ENCODE results near the gene PRKAA1.
"Not testable (repeated sequence)": the region's sequence is repeated elsewhere in the genome, so short reads cannot be mapped to it uniquely, and the experiment has no call there.

The PRKAA1 gene

GRCh38 chr5:40779561-40779960 lies 18.6 kb downstream of the PRKAA1 start:
- DNase-seq: no peak

GRCh38 chr5:40778133-40778532 lies 20.0 kb downstream of the PRKAA1 start:
- no peak for DNase-seq

- no peak for DNase-seq
These were observed 21.6 kb downstream of the PRKAA1 start for GRCh38 chr5:40776658-40776977.

GRCh38 chr5:40775846-40776657 lies 22.1 kb downstream of the PRKAA1 start:
- no peak for DNase-seq

GRCh38 chr5:40775085-40775845 lies 22.9 kb downstream of the PRKAA1 start:
- DNase-seq: no peak

GRCh38 chr5:40774623-40775022 lies 23.6 kb downstream of the PRKAA1 start:
- no peak for DNase-seq

- DNase-seq: no peak
These were observed 27.4 kb downstream of the PRKAA1 start for GRCh38 chr5:40770764-40771163.

- no peak for DNase-seq
These were observed 35.5 kb downstream of the PRKAA1 start for GRCh38 chr5:40762705-40763104.

GRCh38 chr5:40757400-40757799 lies 40.8 kb downstream of the PRKAA1 start:
- no peak for DNase-seq

GRCh38 chr5:40755407-40756365 lies 42.5 kb downstream of the PRKAA1 start, which contains the start of gene TTC33:
TTC33 (minus strand) TSS chr5:40755961; CDS start chr5:40747018, 8,943 bp downstream.
- DNase-seq: peak; percentile 89

- DNase-seq: peak; percentile 22
These were observed 43.1 kb downstream of the PRKAA1 start for GRCh38 chr5:40755093-40755406.

- no peak for DNase-seq
These were observed 43.6 kb downstream of the PRKAA1 start for GRCh38 chr5:40754381-40755092.

- no peak for DNase-seq
These were observed 51.5 kb downstream of the PRKAA1 start for GRCh38 chr5:40746703-40747102.

- DNase-seq: no peak
These were observed 54.4 kb downstream of the PRKAA1 start for GRCh38 chr5:40743771-40744170.

GRCh38 chr5:40738502-40738901 lies 59.7 kb downstream of the PRKAA1 start:
- no peak for DNase-seq

GRCh38 chr5:40736103-40736875 lies 61.9 kb downstream of the PRKAA1 start:
- DNase-seq: peak; percentile 4

- DNase-seq: no peak
These were observed 62.6 kb downstream of the PRKAA1 start for GRCh38 chr5:40735609-40736008.

- DNase-seq: no peak
These were observed 63.2 kb downstream of the PRKAA1 start for GRCh38 chr5:40734986-40735385.

GRCh38 chr5:40733879-40734563 lies 64.2 kb downstream of the PRKAA1 start:
- DNase-seq: no peak

- no peak for DNase-seq
These were observed 64.7 kb downstream of the PRKAA1 start for GRCh38 chr5:40733434-40733833.

- DNase-seq: not testable (repeated sequence)
These were observed 75.7 kb downstream of the PRKAA1 start for GRCh38 chr5:40722497-40722911.
